ENCODE data around the gene ACOX3.

The ACOX3 gene

DNA sequence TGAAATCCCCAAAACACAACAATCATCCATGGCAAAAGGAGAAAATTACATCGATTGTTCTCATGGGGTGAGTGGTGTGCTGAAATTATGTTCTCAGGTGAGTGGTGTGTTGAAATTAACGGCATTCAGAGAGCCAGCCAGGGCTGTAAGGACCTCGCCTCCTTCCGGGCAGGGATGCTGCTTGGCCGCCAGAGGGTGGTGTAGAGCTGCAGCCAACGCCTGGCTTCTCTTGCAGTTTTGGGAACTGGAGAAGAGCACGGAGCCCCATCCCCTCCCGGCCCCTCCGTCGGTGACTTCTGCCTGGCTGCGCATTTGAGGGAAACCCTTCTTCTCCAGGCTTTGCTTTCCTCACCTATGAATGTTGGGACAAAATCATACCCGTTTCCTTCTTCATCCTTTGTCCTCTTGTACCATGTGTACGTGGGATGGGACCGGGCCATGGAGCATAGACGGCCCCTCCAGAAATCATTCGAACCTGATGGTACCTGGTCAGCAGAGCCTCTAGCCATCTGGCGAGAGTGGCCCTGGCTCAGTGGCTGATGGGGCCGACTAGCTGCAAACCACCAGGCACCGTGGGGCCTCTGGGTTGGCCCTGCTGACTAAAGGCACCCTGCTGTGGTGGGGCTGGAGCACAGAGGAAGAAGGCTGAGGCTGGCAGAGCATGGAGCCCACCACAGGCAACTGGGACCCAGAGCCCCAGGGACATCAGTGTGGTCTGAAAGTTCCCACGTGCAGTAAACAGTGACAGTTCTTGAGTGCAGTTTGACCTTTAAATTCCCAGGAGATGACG lies 28.4 kb upstream of the ACOX3 start:
- H3K4me3 ChIP-seq (ENCODE audit: low read depth, low read length) = no peak overlapping the region
- no peak overlapping the region for H3K27ac ChIP-seq (ENCODE audit: extremely low read depth, low read depth, low read length)
- TF ChIP-seq, protein P1, sequence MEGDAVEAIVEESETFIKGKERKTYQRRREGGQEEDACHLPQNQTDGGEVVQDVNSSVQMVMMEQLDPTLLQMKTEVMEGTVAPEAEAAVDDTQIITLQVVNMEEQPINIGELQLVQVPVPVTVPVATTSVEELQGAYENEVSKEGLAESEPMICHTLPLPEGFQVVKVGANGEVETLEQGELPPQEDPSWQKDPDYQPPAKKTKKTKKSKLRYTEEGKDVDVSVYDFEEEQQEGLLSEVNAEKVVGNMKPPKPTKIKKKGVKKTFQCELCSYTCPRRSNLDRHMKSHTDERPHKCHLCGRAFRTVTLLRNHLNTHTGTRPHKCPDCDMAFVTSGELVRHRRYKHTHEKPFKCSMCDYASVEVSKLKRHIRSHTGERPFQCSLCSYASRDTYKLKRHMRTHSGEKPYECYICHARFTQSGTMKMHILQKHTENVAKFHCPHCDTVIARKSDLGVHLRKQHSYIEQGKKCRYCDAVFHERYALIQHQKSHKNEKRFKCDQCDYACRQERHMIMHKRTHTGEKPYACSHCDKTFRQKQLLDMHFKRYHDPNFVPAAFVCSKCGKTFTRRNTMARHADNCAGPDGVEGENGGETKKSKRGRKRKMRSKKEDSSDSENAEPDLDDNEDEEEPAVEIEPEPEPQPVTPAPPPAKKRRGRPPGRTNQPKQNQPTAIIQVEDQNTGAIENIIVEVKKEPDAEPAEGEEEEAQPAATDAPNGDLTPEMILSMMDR (tag by site-specific recombination; IDR thresholded peaks at IDR 0.05) = peak; percentile 68
- TF ChIP-seq ZNF335 (tag by site-specific recombination; conservative IDR thresholded peaks at IDR 0.05) (peak; percentile 86), ZIC2 (tag by site-specific recombination; IDR thresholded peaks at IDR 0.05) (peak; percentile 39; the same call in 1 of the 2 replicates), ZNF654 (tag by site-specific recombination; IDR thresholded peaks at IDR 0.05; ENCODE audit: low read depth) (peak; percentile 56), ZNF596 (tag by site-specific recombination; IDR thresholded peaks at IDR 0.05) (no peak), ZSCAN16 (tag by site-specific recombination; IDR thresholded peaks at IDR 0.05) (no peak), OSR2 (tag by site-specific recombination; IDR thresholded peaks at IDR 0.05) (no peak)
- no peaks in the 10 kb centered on the region for H3K9me3 ChIP-seq (ENCODE audit: control insufficient read depth, insufficient read depth, low read depth, low read length)
- H3K4me1 ChIP-seq (ENCODE audit: control insufficient read depth, insufficient read depth, low read length) = no peaks in the 10 kb centered on the region
- peaks cover 0 to 75% of the 10 kb centered on the region in 2 experiments; a peak in 1 of 3 replicates for H3K36me3 ChIP-seq (ENCODE audit: control insufficient read depth in 2 of 2, insufficient read depth in 1 of 2, low read length in 2 of 2)
- ChIA-PET POLR2A (interaction anchor here (0.9 kb wide), 1 partner anchor 121 kb away, joined by 3 read pairs; no protein-coding TSS in a partner anchor), CTCF (interaction anchor here (0.8 to 3.2 kb wide), 23 partner anchors 9 to 178 kb away, joined by 3 to 19 read pairs (median 4); partner anchors contain the start of gene CPZ)

GRCh38 chr4:8467016-8467415 lies 26.5 kb upstream of the ACOX3 start:
- ChIA-PET CTCF (interaction anchor here (0.6 to 3.2 kb wide), 6 partner anchors 9 to 126 kb away, joined by 3 to 19 read pairs (median 5); partner anchors contain the start of gene CPZ), POLR2A (no interaction called here)
- Histone ChIP-seq H3K4me3 (ENCODE audit: low read depth, low read length) (no peak overlapping the region), H3K4me1 (ENCODE audit: control insufficient read depth, insufficient read depth, low read length) (no peaks in the 10 kb centered on the region), H3K36me3 (ENCODE audit: control insufficient read depth in 2 of 2, insufficient read depth in 1 of 2, low read length in 2 of 2) (peaks cover 0 to 79% of the 10 kb centered on the region in 2 experiments; a peak in 1 of 3 replicates), H3K27ac (ENCODE audit: extremely low read depth, low read depth, low read length) (no peak overlapping the region), H3K9me3 (ENCODE audit: control insufficient read depth, insufficient read depth, low read depth, low read length) (no peaks in the 10 kb centered on the region)
- TF ChIP-seq, protein P2, sequence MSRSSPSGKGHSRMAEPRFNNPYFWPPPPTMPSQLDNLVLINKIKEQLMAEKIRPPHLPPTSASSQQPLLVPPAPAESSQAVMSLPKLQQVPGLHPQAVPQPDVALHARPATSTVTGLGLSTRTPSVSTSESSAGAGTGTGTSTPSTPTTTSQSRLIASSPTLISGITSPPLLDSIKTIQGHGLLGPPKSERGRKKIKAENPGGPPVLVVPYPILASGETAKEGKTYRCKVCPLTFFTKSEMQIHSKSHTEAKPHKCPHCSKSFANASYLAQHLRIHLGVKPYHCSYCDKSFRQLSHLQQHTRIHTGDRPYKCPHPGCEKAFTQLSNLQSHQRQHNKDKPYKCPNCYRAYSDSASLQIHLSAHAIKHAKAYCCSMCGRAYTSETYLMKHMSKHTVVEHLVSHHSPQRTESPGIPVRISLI (tag by site-specific recombination; IDR thresholded peaks at IDR 0.05) = no peak
- TF ChIP-seq ATF2 (tag by site-specific recombination; IDR thresholded peaks at IDR 0.05; ENCODE audit: low read depth) (no peak), ZNF391 (tag by site-specific recombination; IDR thresholded peaks at IDR 0.05; ENCODE audit: borderline replicate concordance, low read depth) (no peak), ZNF610 (tag by site-specific recombination; IDR thresholded peaks at IDR 0.05; ENCODE audit: borderline replicate concordance) (no peak), RBAK (tag by site-specific recombination; IDR thresholded peaks at IDR 0.05) (no peak), MZF1 (tag by site-specific recombination; IDR thresholded peaks at IDR 0.05; ENCODE audit: borderline replicate concordance) (no peak), GLIS2 (tag by site-specific recombination; IDR thresholded peaks at IDR 0.05) (no peak), TRIM28 (IDR thresholded peaks at IDR 0.05; ENCODE audit: borderline replicate concordance, low read length) (no peak), ZNF555 (tag by site-specific recombination; conservative IDR thresholded peaks at IDR 0.05) (no peak), ZNF629 (tag by site-specific recombination; IDR thresholded peaks at IDR 0.05) (no peak), SCRT1 (tag by site-specific recombination; IDR thresholded peaks at IDR 0.05; ENCODE audit: borderline replicate concordance) (no peak), ZNF521 (tag by site-specific recombination; IDR thresholded peaks at IDR 0.05) (no peak), ZNF112 (tag by site-specific recombination; IDR thresholded peaks at IDR 0.05) (no peak), PRDM10 (tag by site-specific recombination; IDR thresholded peaks at IDR 0.05) (no peak), ZNF529 (tag by site-specific recombination; IDR thresholded peaks at IDR 0.05; ENCODE audit: insufficient replicate concordance) (no peak)
- TF ChIP-seq, protein P3, sequence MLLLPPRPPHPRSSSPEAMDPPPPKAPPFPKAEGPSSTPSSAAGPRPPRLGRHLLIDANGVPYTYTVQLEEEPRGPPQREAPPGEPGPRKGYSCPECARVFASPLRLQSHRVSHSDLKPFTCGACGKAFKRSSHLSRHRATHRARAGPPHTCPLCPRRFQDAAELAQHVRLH (tag by site-specific recombination; IDR thresholded peaks at IDR 0.05) = no peak
- TF ChIP-seq, protein P4, sequence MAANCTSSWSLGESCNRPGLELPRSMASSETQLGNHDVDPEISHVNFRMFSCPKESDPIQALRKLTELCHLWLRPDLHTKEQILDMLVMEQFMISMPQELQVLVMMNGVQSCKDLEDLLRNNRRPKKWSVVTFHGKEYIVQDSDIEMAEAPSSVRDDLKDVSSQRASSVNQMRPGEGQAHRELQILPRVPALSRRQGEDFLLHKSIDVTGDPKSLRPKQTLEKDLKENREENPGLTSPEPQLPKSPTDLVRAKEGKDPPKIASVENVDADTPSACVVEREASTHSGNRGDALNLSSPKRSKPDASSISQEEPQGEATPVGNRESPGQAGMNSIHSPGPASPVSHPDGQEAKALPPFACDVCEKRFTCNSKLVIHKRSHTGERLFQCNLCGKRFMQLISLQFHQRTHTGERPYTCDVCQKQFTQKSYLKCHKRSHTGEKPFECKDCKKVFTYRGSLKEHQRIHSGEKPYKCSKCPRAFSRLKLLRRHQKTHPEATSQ (tag by site-specific recombination; IDR thresholded peaks at IDR 0.05) = no peak
